Hepatocyte (in vitro differentiated cells): Measurements from ENCODE around the gene STX8. TPM values are rescaled to one million over a fixed set of nuclear protein-coding genes. Genes with fewer than 3 reads are reported as not detected.

ENCODE experiments used
- DNase-seq: peaks from one replicate; pipeline ENCODE4 v3.0.0-alpha.2; 2016; ENCODE audit warnings: low spot score
- H2AFZ ChIP-seq: fragments of 200-600 bp; sonication (generic); 2 replicates; pipeline ENCODE4 v1.6.0; 2016; ENCODE audit warnings: antibody characterized with exemption, mild to moderate bottlenecking
- H3K27ac ChIP-seq: fragments of 200-600 bp; sonication (generic); 2 replicates; pipeline ENCODE4 v1.5.1; 2016; ENCODE audit warnings: mild to moderate bottlenecking
- H3K27me3 ChIP-seq: fragments of 200-600 bp; sonication (generic); 2 replicates; pipeline ENCODE4 v1.6.1; 2016
- H3K36me3 ChIP-seq: fragments of 200-600 bp; sonication (generic); replicated peaks from 2 replicates; pipeline ENCODE4 v1.5.1; 2016; ENCODE audit warnings: low read depth; ENCODE audit not compliant: insufficient read depth
- H3K4me1 ChIP-seq: fragments of 200-600 bp; sonication (generic); 2 replicates; pipeline ENCODE4 v1.5.1; 2016; ENCODE audit warnings: mild to moderate bottlenecking, moderate library complexity; ENCODE audit not compliant: insufficient read depth
- H3K4me2 ChIP-seq: fragments of 200-600 bp; sonication (generic); 2 replicates; pipeline ENCODE4 v1.6.0; 2016
- H3K4me3 ChIP-seq: fragments of 200-600 bp; sonication (generic); 2 replicates; pipeline ENCODE4 v1.5.1; 2016; ENCODE audit warnings: mild to moderate bottlenecking
- H3K79me2 ChIP-seq: fragments of 200-600 bp; sonication (generic); 2 replicates; pipeline ENCODE4 v1.6.0; 2017; ENCODE audit warnings: mild to moderate bottlenecking
- H3K9me2 ChIP-seq: fragments of 200-600 bp; sonication (generic); replicated peaks from 2 replicates; pipeline ENCODE4 v1.6.0; 2017; ENCODE audit warnings: mild to moderate bottlenecking; ENCODE audit not compliant: insufficient read depth
- H3K9me3 ChIP-seq: fragments of 200-600 bp; sonication (generic); 2 replicates; pipeline ENCODE4 v1.5.1; 2016; ENCODE audit warnings: low read depth, mild to moderate bottlenecking
- H4K20me1 ChIP-seq: fragments of 200-600 bp; sonication (generic); 2 replicates; pipeline ENCODE4 v1.6.0; 2016; ENCODE audit warnings: mild to moderate bottlenecking; ENCODE audit not compliant: insufficient read depth, poor library complexity, severe bottlenecking
- CTCF ChIP-seq: fragments of 200-600 bp; sonication (generic); IDR thresholded peaks from 2 replicates; pipeline ENCODE4 v1.5.1; 2016; ENCODE audit warnings: antibody characterized with exemption, mild to moderate bottlenecking; ENCODE audit not compliant: poor library complexity
- EZH2 ChIP-seq: fragments of 200-600 bp; sonication (generic); IDR thresholded peaks from 2 replicates; pipeline ENCODE4 v1.6.1; 2016; ENCODE audit warnings: antibody characterized with exemption, mild to moderate bottlenecking, borderline replicate concordance
- EZH2phosphoT487 ChIP-seq: fragments of 200-600 bp; sonication (generic); IDR thresholded peaks from one replicate; pipeline ENCODE4 v1.6.1; 2018; ENCODE audit warnings: antibody characterized with exemption, mild to moderate bottlenecking, low read depth, moderate library complexity; ENCODE audit not compliant: unreplicated experiment, severe bottlenecking
- WGBS: methylation state at CpG from one replicate; pipeline ENCODE4 v1.1.6; 2016; ENCODE audit warnings: low lambda C conversion rate; ENCODE audit errors: missing lambda C conversion rate; 5-methylcytosine and 5-hydroxymethylcytosine counted together
- polyA plus RNA-seq: library from polyadenylated mRNA; unstranded; fragments of >200 nt; fragmentation: Nextera tagmentation; extraction: Ambion mirVana; gene quantifications from 2 replicates; pipeline ENCODE4 v1.2.1, GENCODE V29; 2016
- total RNA-seq: library from RNA; depleted of rRNA; stranded (reverse); fragments of >200 nt; gene quantifications from 2 replicates; pipeline ENCODE4 v1.2.3, GENCODE V29; 2014

Gene STX8
- total and polyA plus RNA-seq, 2 experiments from 2014 or later: 40.6 to 64.7 TPM

- H2AFZ ChIP-seq: no peak overlapping the region
- H3K9me3 ChIP-seq: no peaks in the 10 kb centered on the region
- WGBS: 96% methylated on average over 7 of the region's 7 CpGs
- no peaks in the 10 kb centered on the region for H3K36me3 ChIP-seq
- no peak overlapping the region for H3K4me3 ChIP-seq
- no peak for DNase-seq
- H3K9me2 ChIP-seq: no peaks in the 10 kb centered on the region
- H3K4me2 ChIP-seq: no peak overlapping the region
- no peaks in the 10 kb centered on the region for H3K27me3 ChIP-seq
- H3K4me1 ChIP-seq: peaks cover 3% of the 10 kb centered on the region
- no peak overlapping the region for H3K27ac ChIP-seq
- TF ChIP-seq EZH2 (no peak), CTCF (no peak), EZH2phosphoT487 (no peak)
- no peaks in the 10 kb centered on the region for H4K20me1 ChIP-seq
- H3K79me2 ChIP-seq: no peaks in the 10 kb centered on the region
Observed at GRCh38 chr17:9233761-9234160, 341.9 kb downstream of the STX8 start.

GRCh38 chr17:9233271-9233599 is 342.4 kb downstream of the STX8 start:
- no peak for TF ChIP-seq CTCF
- no peak for TF ChIP-seq EZH2phosphoT487
- TF ChIP-seq EZH2: no peak
- 67% methylated on average over 9 of the region's 9 CpGs for WGBS

GRCh38 chr17:9232591-9233270 is 342.9 kb downstream of the STX8 start:
- Histone ChIP-seq H3K27ac (no peak overlapping the region), H3K9me3 (no peaks in the 10 kb centered on the region), H3K4me2 (no peak overlapping the region), H2AFZ (no peak overlapping the region), H3K9me2 (no peaks in the 10 kb centered on the region), H4K20me1 (no peaks in the 10 kb centered on the region), H3K36me3 (no peaks in the 10 kb centered on the region), H3K4me1 (peaks cover 3% of the 10 kb centered on the region), H3K79me2 (no peaks in the 10 kb centered on the region), H3K4me3 (no peak overlapping the region), H3K27me3 (no peaks in the 10 kb centered on the region)
- WGBS: 80% methylated on average over 21 of the region's 22 CpGs
- no peak for DNase-seq
- TF ChIP-seq EZH2phosphoT487: no peak
- no peak for TF ChIP-seq CTCF
- no peak for TF ChIP-seq EZH2

More at GRCh38 chr17:9233271-9233599, 342.4 kb downstream of the STX8 start:
- no peaks in the 10 kb centered on the region for H3K9me3 ChIP-seq
- no peak for DNase-seq
- H3K4me3 ChIP-seq: no peak overlapping the region
- H3K27me3 ChIP-seq: no peaks in the 10 kb centered on the region
- no peaks in the 10 kb centered on the region for H3K36me3 ChIP-seq
- H3K79me2 ChIP-seq: no peaks in the 10 kb centered on the region
- H3K9me2 ChIP-seq: no peaks in the 10 kb centered on the region
- no peaks in the 10 kb centered on the region for H4K20me1 ChIP-seq
- no peak overlapping the region for H3K27ac ChIP-seq
- no peak overlapping the region for H3K4me2 ChIP-seq
- H3K4me1 ChIP-seq: peaks cover 3% of the 10 kb centered on the region
- no peak overlapping the region for H2AFZ ChIP-seq
